ENCODE data around the gene VPS37B.

Gene VPS37B

DNA sequence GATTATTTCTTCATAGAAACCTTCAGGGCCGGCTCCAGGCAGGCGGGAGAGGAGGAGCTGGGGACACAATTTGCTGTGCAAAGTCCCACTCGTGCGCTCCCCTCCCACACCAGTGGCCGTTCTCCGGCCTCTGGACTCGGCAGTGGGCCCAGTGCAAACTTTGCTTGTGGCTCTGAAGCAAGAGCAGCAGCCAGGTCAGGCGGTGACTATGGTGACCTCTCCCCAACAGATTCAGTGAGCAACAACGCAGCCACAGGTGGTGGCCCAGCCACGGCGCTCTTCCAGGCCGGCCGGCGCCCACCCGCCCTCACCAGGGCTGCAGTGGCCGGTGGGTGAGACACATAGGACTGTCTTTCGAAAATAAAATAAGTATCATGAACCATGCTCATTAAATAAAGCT, 29.5 kb downstream of the VPS37B start:
- no peak for DNase-seq (ENCODE audit: low read depth)

- DNase-seq (ENCODE audit: low read depth): no peak
These were observed 30.4 kb downstream of the VPS37B start for GRCh38 chr12:122865268-122866231.

- DNase-seq (ENCODE audit: low read depth): no peak
These were observed 31.1 kb downstream of the VPS37B start for GRCh38 chr12:122864894-122865253.

- no peak for DNase-seq (ENCODE audit: low read depth)
These were observed 32.8 kb downstream of the VPS37B start for GRCh38 chr12:122862872-122863701.

DNA sequence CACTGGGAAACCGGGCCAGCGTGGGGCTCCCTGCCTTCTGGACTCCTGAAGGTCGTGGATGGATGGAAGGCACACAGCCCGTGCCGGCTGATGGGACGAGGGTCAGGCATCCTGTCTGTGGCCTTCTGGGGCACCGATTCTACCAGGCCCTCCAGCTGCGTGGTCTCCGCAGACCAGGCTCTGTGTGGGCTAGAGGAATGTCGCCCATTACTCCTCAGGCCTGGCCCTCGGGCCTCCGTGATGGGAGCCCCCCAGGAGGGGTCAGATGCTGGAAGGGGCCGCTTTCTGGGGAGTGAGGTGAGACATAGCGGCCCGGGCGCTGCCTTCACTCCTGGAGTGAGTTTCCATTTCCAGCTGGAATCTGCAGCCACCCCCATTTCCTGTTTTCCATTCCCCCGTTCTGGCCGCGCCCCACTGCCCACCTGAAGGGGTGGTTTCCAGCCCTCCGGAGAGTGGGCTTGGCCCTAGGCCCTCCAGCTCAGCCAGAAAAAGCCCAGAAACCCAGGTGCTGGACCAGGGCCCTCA, 33.8 kb downstream of the VPS37B start:
- DNase-seq (ENCODE audit: low read depth): no peak

- no peak for DNase-seq (ENCODE audit: low read depth)
These were observed 34.3 kb downstream of the VPS37B start for GRCh38 chr12:122861587-122861970.

DNA sequence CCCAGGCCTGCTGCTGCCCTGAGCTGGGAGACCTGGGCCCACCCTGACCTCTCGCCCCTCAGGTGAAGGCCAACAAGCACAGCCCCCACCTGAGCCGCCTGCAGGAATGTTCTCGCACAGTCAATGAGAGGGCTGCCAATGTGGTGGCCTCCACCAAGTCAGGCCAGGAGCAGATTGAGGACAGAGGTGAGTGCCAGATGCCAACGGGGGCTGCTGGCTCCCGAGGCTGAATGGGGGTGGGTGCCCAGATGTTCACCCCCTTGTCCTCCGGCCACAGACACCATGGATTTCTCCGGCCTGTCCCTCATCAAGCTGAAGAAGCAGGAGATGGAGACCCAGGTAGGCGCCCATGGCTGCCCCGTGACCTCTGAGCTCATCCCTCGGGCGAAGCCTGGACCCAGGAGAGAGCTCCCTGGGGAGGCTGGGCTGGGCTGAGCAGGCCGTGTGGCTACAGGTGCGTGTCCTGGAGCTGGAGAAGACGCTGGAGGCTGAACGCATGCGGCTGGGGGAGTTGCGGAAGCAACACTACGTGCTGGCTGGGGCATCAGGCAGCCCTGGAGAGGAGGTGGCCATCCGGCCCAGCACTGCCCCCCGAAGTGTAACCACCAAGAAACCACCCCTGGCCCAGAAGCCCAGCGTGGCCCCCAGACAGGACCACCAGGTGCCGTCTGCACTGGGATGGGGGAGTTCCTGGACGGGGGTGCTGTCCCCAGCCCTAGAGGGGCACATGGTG, 34.9 kb downstream of the VPS37B start:
- no peak for DNase-seq (ENCODE audit: low read depth)

- DNase-seq (ENCODE audit: low read depth): no peak
These were observed 35.7 kb downstream of the VPS37B start for GRCh38 chr12:122860040-122860853.

GRCh38 chr12:122859303-122860039, 36.5 kb downstream of the VPS37B start:
- DNase-seq (ENCODE audit: low read depth): no peak

GRCh38 chr12:122858591-122859302, 37.2 kb downstream of the VPS37B start:
- no peak for DNase-seq (ENCODE audit: low read depth)

- DNase-seq (ENCODE audit: low read depth): no peak
These were observed 37.8 kb downstream of the VPS37B start for GRCh38 chr12:122858171-122858570.

DNA sequence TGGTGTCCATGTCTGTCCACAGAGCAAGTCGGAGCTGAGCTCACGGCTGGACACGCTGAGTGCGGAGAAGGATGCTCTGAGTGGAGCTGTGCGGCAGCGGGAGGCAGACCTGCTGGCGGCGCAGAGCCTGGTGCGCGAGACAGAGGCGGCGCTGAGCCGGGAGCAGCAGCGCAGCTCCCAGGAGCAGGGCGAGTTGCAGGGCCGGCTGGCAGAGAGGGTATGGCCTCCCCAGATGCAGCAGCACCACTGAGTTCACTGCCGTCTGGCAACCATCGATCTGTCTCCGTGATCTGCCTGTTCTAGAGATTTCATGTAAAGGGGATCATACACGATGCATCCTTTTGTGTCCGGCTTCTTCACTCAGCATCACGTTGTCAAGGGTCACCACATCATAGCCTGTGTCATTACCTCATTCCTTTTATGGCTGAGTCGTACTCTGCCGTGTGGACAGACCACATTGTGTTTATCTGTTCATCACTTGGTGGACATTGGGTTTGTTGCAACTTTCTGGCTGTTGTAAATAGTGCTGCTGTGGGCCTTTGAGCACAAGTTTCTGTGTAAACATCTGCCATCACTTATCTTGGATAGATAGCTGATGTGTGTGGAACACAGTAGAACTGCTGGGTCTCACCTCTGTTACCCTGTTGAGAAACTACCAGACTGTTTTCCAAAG, 38.8 kb downstream of the VPS37B start:
- DNase-seq (ENCODE audit: low read depth): no peak

- DNase-seq (ENCODE audit: low read depth): no peak
These were observed 39.7 kb downstream of the VPS37B start for GRCh38 chr12:122855928-122856831.

GRCh38 chr12:122855071-122855829, 40.7 kb downstream of the VPS37B start:
- DNase-seq (ENCODE audit: low read depth): no peak

DNA sequence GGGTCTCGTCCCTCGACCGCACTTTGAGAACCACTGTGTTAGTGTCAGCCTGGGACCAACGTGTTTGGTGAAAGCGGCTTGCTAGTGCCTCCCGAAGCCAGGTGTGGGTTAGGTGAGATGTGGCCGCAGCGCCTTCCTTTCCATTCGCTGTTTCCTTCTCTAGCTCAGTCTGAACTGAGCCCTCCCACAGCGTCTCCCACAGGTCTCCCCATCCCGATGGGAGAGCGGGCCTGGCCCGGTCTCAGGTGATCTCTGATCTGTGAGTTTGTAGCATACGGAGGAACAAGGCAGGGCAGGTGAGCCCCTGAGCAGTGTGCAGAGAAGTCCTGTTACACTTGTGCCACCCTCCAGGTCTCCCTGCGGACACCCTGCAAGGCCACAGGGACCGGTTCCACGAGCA, 41.4 kb downstream of the VPS37B start:
- DNase-seq (ENCODE audit: low read depth): no peak

DNA sequence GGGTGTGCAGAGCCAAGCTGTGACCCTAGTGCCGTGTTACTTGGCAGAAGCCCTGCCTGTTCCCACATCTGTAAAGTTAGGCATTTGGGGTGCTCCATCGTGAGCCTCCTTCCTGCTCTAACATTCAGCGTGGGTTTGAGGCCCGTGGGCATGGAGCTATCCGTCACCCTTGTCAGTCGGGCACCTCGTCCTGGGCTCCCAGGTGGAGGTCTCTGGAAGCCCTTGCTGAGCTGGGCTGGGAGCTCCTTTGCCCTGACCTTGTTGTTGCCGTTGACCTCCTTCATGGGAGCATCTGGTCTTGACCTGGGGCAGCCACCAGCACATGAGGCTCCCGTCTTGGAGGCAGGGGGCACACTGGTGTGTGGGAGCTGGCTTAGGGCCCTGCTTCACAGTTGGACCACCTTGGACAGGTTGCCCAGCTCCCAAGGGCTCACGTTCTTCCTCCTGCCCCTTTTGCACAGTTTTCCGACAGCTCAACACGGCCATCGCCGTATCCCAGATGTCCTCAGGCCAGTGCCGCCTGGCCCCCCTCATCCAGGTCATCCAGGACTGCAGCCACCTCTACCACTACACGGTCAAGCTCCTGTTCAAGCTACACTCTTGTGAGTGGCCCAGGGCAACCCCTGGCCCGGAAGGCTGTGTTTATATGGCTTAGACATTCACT, 42.2 kb downstream of the VPS37B start:
- no peak for DNase-seq (ENCODE audit: low read depth)

Measured in GM04504 (cell line).